NB4 (cell line): ENCODE measurements around the gene GPC5.

Source experiments
- DNase-seq: peaks from one replicate; pipeline ENCODE4 v3.0.0; 2010; ENCODE audit warnings: low read depth
- H3K4me3 ChIP-seq: one replicate; pipeline ENCODE4 v1.5.1; 2011; ENCODE audit warnings: mild to moderate bottlenecking, low read depth, low read length, moderate library complexity
- CTCF ChIP-seq: IDR thresholded peaks from one replicate; pipeline ENCODE4 v1.5.1; 2012; ENCODE audit warnings: low read depth, low read length
- MAX ChIP-seq: IDR thresholded peaks from 2 replicates; pipeline ENCODE4 v1.6.1; 2011; ENCODE audit warnings: low read depth, low read length
- MYC ChIP-seq: IDR thresholded peaks from 2 replicates; pipeline ENCODE4 v1.6.1; 2011; ENCODE audit warnings: low read depth, low read length
- POLR2A ChIP-seq: IDR thresholded peaks from 2 replicates; pipeline ENCODE4 v1.6.1; 2011; ENCODE audit warnings: mild to moderate bottlenecking; ENCODE audit not compliant: insufficient read length; ENCODE audit errors: extremely low read depth

GPC5 gene

GRCh38 chr13:91955546-91956355 lies 557.3 kb downstream of the GPC5 start:
- TF ChIP-seq POLR2A (no peak), CTCF (no peak), MYC (no peak), MAX (no peak)
- H3K4me3 ChIP-seq = no peak overlapping the region

GRCh38 chr13:91960947-91961346 lies 562.5 kb downstream of the GPC5 start:
- TF ChIP-seq MYC (no peak), CTCF (no peak), POLR2A (no peak), MAX (no peak)
- no peak for DNase-seq

More at GRCh38 chr13:91955546-91956355, 557.3 kb downstream of the GPC5 start:
- no peak for DNase-seq

GRCh38 chr13:91962946-91963345 lies 564.5 kb downstream of the GPC5 start:
- no peak overlapping the region for H3K4me3 ChIP-seq
- DNase-seq = no peak
- TF ChIP-seq POLR2A (no peak), MAX (no peak), CTCF (no peak), MYC (no peak)

More at GRCh38 chr13:91960947-91961346, 562.5 kb downstream of the GPC5 start:
- no peak overlapping the region for H3K4me3 ChIP-seq

- no peak overlapping the region for H3K4me3 ChIP-seq
- DNase-seq = no peak
- TF ChIP-seq CTCF = no peak
- TF ChIP-seq POLR2A = no peak
- TF ChIP-seq MAX = no peak
- TF ChIP-seq MYC = no peak
These were observed 567.1 kb downstream of the GPC5 start for GRCh38 chr13:91965511-91965910.

GRCh38 chr13:91978571-91978970 lies 580.1 kb downstream of the GPC5 start:
- no peak for TF ChIP-seq MYC
- no peak for TF ChIP-seq POLR2A
- no peak for TF ChIP-seq MAX
- TF ChIP-seq CTCF = no peak
- DNase-seq = no peak

More at GRCh38 chr13:91978571-91978970, 580.1 kb downstream of the GPC5 start:
- H3K4me3 ChIP-seq = no peak overlapping the region
